Measurements from ENCODE around the gene JTB.
"Not testable (repeated sequence)": the region's sequence is repeated elsewhere in the genome, so short reads cannot be mapped to it uniquely, and the experiment has no call there.

The JTB gene

GRCh38 chr1:153977250-153978240, at the start of gene JTB:
Gene JTB (minus strand): TSS chr1:153977674. CDS start chr1:153977252, 422 bp downstream.
- DNase-seq, result peak; percentile 55 to 70

GRCh38 chr1:154019940-154020339, 42.5 kb upstream of the JTB start:
- DNase-seq, result no peak

DNA sequence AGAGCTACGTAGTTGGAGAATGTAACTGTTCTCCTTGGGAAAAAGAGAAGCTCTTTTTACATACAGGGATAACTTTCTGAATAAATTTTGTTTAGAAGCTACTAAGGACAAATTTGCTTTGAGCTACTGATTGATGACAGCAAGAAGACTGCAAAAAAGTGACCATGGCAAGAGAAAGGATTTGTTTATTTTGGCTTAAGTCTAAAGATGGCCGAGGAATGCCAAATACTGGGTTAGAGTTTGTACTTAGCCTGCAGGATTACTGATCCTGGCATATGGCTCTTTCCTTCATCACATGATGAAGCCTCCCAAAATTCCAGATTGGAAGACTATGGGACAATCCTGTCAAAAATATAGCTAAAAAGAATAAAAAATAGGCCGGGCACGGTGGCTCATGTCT, 41.8 kb upstream of the JTB start:
- DNase-seq, result no peak

GRCh38 chr1:154014154-154014907, 36.9 kb upstream of the JTB start:
- DNase-seq, result no peak

GRCh38 chr1:154012543-154012942, 35.1 kb upstream of the JTB start:
- not testable (repeated sequence) for DNase-seq

GRCh38 chr1:154012129-154012528, 34.7 kb upstream of the JTB start:
- DNase-seq, result no peak

GRCh38 chr1:154006136-154006535, 28.7 kb upstream of the JTB start:
- no peak for DNase-seq

DNA sequence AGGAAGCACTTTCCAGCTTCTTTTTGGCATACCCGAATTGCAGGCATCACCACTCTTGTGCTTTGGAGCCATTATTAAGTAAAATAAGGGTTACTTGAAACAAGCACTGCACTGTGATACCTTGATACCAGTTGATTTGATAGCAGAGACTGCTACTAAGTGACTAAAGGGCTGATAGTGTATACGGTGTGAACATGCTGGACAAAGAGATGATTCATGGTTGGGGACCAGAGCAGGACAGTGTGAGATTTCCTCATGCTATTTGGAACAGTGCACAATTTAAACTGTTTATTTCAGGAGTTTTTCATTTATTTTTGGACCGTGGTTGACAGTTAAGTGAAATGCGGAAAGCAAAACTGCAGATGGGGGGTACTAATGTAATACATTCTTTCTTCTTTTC, 22.9 kb upstream of the JTB start:
- no peak for DNase-seq

DNA sequence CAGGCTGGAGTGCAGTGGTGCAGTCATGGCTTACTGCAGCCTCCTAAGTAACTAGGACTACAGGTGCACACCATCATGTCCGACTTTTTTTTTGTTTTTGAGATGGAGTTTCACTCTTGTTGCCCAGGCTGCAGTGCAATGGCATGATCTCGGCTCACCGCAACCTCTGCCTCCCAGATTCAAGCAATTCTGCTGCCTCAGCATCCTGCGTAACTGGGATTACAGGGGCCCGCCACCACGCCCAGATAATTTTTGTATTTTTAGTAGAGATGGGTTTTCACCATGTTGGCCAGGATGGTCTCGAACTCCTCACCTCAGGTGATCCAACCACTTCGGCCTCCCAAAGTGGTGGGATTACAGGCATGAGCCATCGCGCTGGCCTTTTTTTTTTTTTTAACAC, 19.4 kb upstream of the JTB start:
- not testable (repeated sequence) for DNase-seq

GRCh38 chr1:153995640-153996039, 18.2 kb upstream of the JTB start:
- no peak for DNase-seq

- no peak for DNase-seq
These were observed 17.7 kb upstream of the JTB start for GRCh38 chr1:153995202-153995601.

DNA sequence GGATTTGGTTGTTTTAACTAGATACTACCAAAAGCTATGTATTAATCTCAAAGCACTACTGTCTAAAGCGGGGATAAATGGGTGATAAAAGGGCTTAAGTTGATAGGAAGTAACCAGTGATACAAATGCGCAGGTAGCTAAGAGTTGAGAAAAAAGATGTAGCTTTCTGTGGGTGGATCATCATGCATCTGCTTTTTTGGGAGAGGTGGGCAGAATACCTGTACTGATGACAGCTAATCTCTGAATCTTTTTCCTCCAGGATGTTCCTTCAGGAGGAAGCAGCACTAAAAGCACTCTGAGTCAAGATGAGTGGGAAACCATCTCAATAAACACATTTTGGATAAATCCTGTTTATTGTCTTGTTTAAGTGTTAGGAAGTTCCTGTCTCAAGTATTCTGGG, 14.3 kb upstream of the JTB start:
- no peak for DNase-seq

- DNase-seq, result no peak
These were observed 13.7 kb upstream of the JTB start for GRCh38 chr1:153991151-153991630.

DNA sequence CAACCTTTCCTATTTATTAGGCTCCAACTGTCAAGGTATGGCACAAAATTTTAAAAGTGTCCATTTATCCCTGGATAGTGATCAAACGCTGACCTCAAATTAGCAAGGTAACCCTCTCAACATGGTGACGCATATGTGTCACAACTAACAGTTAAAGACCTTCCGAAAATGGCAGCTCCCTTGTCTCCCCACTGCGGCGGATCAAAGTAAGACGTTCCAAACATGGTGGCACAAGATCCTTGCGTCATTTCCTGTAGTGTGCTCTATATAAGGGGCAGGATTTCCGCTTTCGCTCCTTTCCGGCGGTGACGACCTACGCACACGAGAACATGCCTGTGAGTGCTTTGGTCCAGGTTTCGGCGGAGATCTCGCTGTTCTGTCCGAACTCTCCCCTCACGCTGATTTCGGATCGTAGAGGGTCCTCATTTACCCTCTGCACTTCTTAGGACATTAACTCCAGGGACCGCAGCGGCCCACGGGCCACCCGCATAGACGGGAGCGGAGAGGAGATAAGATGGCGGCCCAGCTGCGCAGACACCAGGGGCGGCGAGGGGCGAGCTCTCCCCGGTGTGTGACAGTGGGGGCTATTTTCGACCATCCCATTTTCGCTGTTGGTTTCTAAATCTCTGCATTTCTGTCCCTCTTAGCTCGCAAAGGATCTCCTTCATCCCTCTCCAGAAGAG, 13.1 kb upstream of the JTB start, which contains the start of gene RPS27:
Gene RPS27, plus strand, starts transcription at position 295 of the 683 bp plus-strand sequence. Its CDS starts 35 bp downstream, at position 330.
- peak; percentile 93 to 97 for DNase-seq

DNA sequence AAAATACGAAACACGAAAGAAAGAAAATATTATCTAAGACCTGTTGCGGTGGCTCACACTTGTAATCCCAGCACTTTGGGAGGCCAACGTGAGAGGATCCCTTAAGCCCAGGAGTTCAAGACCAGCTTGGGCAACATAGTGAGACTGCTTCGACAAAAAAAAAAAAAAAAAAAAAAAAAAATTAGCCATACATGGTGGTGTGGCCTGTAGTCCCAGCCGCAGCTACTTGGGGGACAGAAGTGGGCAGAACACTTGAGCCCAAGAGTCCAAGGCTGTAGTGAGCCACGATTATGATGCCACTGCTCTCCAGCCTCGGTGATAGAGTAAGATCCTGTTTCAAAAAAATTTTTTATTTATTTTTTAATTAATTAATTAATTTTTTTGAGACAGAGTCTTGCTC, 10.1 kb upstream of the JTB start:
- DNase-seq, result no peak

GRCh38 chr1:153985941-153986761, 8.7 kb upstream of the JTB start, which contains the start of gene RAB13:
Gene RAB13 (minus strand): TSS chr1:153986339. CDS start chr1:153986236, 103 bp downstream.
- peak; percentile 42 to 66 for DNase-seq

- no peak for DNase-seq
These were observed 8.0 kb upstream of the JTB start for GRCh38 chr1:153985341-153985912.

DNA sequence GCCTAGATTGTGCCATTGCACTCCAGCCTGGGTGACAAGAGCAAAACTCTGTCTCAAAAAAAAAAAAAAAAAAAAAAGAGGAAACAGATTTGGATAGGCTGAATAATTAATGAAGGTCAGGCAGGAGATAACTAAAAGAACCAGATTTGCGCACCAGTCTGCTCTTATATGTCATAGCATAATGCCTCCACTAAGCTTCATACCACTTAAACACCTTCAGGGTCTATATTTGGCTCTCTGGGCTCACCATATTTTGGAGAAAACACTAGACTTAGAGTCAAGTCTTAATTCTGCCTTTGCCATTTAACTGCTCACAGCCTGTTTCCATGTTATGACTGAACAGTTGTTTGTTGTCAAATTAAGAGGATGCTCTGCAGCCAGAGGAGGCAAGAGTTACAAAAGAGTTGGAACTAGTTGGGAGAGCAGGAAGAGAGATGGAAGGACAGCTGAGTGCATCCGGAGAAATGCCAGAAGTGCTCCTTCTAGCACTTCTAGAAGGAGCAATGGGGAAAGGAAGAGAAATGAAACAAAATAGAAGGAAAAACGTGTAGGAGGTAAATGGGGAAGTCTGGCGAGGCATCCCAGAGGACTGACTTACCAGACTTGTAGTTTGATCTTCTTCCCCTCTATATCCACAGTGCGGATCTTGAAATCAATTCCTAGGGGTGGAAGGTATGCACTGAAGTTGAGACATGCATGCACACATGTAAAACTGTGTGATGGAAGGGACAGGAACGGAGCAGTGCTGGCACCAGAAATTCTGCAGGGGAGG, 6.8 kb upstream of the JTB start:
- no peak for DNase-seq

GRCh38 chr1:153981735-153982134, 4.3 kb upstream of the JTB start:
- DNase-seq, result not testable (repeated sequence)

DNA sequence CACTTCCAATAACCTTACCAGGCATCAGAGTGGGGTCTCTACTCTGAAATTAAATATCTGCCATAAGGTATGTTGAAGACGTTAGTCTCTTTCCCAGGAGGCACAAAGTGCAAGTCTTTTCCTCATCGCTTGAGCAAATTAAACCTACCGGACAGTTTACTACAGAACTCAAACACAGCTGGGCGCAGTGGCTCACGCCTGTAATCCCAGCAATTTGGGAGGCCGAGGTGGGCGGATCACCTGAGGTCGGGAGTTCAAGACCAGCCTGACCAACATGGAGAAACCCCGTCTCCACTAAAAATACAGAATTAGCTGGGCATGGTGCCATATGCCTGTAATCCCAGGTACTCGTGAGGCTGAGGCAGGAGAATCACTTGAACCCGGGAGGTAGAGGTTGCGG, 1.6 kb upstream of the JTB start:
- not testable (repeated sequence) for DNase-seq
